Activated naive CD4-positive, alpha-beta T cell treated with anti-CD3 and anti-CD28 coated beads for 36 hours (primary cell): Measurements from ENCODE around the gene MAML2. TPM values are rescaled to one million over a fixed set of nuclear protein-coding genes. Genes with fewer than 3 reads are reported as not detected.
A peak's percentile ranks its signal among the peaks of the same experiment; 100 is the strongest.
"Not testable (repeated sequence)": the region's sequence is repeated elsewhere in the genome, so short reads cannot be mapped to it uniquely, and the experiment has no call there.

Source experiments
- CTCF ChIA-PET: fragments of 350-600 bp; sonication (Branson Sonifier 250); formaldehyde crosslinking; loops from one replicate; lab custom pipeline; 2021; ENCODE audit warnings: antibody characterized with exemption; lab: Charles Lee
- DNase-seq: peaks from one replicate; pipeline ENCODE4 v3.0.0-alpha.2; 2020
- H3K27ac Mint-ChIP-seq: one replicate; pipeline ENCODE4 v1.8.0; 2021; ENCODE audit warnings: mild to moderate bottlenecking, mixed read lengths
- H3K27me3 Mint-ChIP-seq: one replicate; pipeline ENCODE4 v1.8.0; 2021; ENCODE audit warnings: low read depth, mixed read lengths
- H3K36me3 Mint-ChIP-seq: one replicate; pipeline ENCODE4 v1.8.0; 2021; ENCODE audit warnings: low read depth, mixed read lengths
- H3K4me1 Mint-ChIP-seq: one replicate; pipeline ENCODE4 v1.8.0; 2021; ENCODE audit warnings: low read depth, mixed read lengths
- H3K4me3 Mint-ChIP-seq: one replicate; pipeline ENCODE4 v1.8.0; 2021; ENCODE audit warnings: mild to moderate bottlenecking, moderate library complexity, mixed read lengths
- H3K9me3 Mint-ChIP-seq: one replicate; pipeline ENCODE4 v1.8.0; 2021; ENCODE audit warnings: mixed read lengths
- intact Hi-C: fragments of 100-400 bp; cut with micrococcal nuclease; formaldehyde crosslinking; loops from one replicate; pipeline ENCODE4 v1.15.1; 2023
- total RNA-seq, 2 experiments: library from RNA; stranded (reverse); gene quantifications; one replicate each; pipeline ENCODE4 v1.2.3, GENCODE V29; 2021

MAML2 gene
- total RNA-seq, 2 experiments from 2014 or later: 26.6 to 28.1 TPM

DNA sequence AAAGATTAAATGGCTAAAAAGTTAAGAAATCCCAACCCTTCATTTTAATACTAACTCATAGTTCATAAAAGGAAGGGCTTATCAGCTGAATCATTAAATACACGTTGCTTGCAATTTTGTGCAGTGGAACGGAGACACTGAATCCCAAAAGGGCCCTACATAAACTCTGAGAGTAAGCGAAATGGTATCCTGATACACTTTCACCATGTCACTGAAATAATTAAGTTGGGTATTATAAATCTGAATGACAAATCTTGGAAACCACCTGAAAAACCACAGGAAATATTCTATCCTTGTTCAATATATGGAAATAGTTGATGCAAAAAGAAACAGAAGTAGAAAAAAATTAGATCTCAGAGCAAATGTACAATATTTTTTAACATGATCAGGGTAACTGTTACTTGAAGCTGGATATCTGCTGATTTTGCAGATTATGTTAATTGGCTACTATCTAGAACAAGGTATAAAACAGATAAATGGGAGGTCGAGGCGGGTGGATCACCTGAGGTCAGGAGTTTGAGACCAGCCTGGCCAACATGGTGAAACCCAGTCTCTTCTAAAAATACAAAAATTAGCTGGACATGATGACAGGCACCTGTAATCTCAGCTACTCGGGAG lies 55.1 kb downstream of the MAML2 start:
- H3K27me3 Mint-ChIP-seq: no peaks in the 10 kb centered on the region
- DNase-seq: no peak
- peaks cover 88% of the 10 kb centered on the region for H3K4me1 Mint-ChIP-seq
- peaks cover 16% of the 10 kb centered on the region for H3K36me3 Mint-ChIP-seq
- CTCF ChIA-PET: interaction anchor here (1.0 to 3.5 kb wide), 5 partner anchors 19 to 98 kb away, joined by 3 to 14 read pairs (median 4); partner anchors contain the start of gene MAML2
- H3K4me3 Mint-ChIP-seq: peak overlapping the region; percentile 4
- H3K27ac Mint-ChIP-seq: peak overlapping the region; percentile 9
- intact Hi-C loops: loop anchor here (1.0 to 2.0 kb wide), 2 partner anchors 9 to 53 kb away; no protein-coding TSS in a partner anchor
- peaks cover 5% of the 10 kb centered on the region for H3K9me3 Mint-ChIP-seq

DNA sequence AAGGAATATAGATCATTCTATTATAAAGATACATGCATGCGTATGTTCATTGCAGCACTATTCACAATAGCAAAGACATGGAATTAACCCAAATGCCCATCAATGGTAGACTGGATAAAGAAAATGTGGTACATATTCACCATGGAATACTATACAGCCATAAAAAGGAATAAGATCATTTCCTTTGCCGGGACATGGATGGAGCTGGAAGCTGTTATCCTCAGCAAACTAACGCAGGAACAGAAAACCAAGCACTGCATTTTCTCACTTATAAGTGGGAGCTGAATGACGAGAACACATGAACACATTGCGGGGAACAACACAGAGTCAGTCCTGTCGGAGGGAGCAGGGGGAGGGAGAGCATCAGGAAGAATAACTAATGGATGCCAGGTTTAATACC lies 57.0 kb downstream of the MAML2 start:
- H3K27ac Mint-ChIP-seq, H3K4me3 Mint-ChIP-seq, DNase-seq, H3K9me3 Mint-ChIP-seq, H3K27me3 Mint-ChIP-seq: not testable (repeated sequence)
- Mint-ChIP-seq H3K4me1 (peaks cover 87% of the 10 kb centered on the region), H3K36me3 (peaks cover 17% of the 10 kb centered on the region)
- CTCF ChIA-PET: interaction anchor here (0.6 to 3.5 kb wide), 4 partner anchors 24 to 57 kb away, joined by 3 to 14 read pairs (median 7); partner anchors contain the start of gene MAML2
- intact Hi-C loops: loop anchor here (2.0 kb wide), 1 partner anchor 19 kb away; no protein-coding TSS in a partner anchor

DNA sequence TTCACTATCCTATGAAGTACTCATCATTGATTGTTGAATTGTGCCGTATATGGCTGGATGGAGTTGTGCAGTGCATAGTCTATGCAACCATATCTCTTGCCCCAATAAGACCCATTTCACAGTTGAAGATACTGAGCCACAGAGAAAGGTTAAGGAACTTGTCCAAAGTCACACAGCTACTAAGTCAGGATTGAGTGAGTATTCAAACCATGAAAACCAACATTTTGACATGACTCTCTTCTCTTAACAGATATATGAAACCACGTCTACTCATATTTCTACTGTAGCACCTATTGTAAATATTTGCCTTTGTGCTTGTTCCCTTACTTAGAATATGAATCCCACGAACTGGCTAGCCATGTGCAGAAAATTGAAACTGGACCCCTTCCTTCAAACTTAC lies 58.1 kb downstream of the MAML2 start:
- Mint-ChIP-seq H3K4me1 (peaks cover 88% of the 10 kb centered on the region), H3K27me3 (no peaks in the 10 kb centered on the region), H3K36me3 (peaks cover 17% of the 10 kb centered on the region), H3K27ac (no peak overlapping the region), H3K9me3 (peaks cover 5% of the 10 kb centered on the region), H3K4me3 (no peak overlapping the region)
- intact Hi-C loops: loop anchor here (2.0 kb wide), 1 partner anchor 18 kb away; no protein-coding TSS in a partner anchor
- CTCF ChIA-PET: interaction anchor here (1.2 to 1.8 kb wide), 3 partner anchors 17 to 30 kb away, joined by 3 to 9 read pairs (median 3); no protein-coding TSS in a partner anchor
- DNase-seq: no peak

DNA sequence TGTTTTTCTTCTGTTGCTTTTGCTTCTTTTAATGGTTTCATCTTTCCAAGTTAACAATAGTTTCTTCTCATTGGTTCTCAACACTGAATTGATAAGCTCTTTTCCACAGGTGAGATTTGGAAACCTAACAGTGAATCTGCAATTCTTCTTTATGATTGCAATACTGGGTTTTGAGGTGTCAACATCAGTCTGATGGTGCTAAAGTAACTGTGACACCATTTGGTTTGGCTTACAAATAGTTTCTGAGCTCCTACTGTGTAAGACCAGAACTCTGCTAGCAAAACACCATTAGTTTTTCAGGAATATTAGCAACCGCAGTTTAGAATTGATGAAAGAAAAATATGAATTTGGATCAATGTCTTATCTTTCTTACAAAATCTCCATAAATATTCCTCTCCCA lies 58.6 kb downstream of the MAML2 start:
- CTCF ChIA-PET: interaction anchor here (1.2 to 1.8 kb wide), 2 partner anchors 17 to 26 kb away, joined by 3 to 9 read pairs; no protein-coding TSS in a partner anchor
- peaks cover 88% of the 10 kb centered on the region for H3K4me1 Mint-ChIP-seq
- H3K9me3 Mint-ChIP-seq: peaks cover 5% of the 10 kb centered on the region
- intact Hi-C loops: loop anchor here (2.0 kb wide), 1 partner anchor 18 kb away; no protein-coding TSS in a partner anchor
- H3K27ac Mint-ChIP-seq: no peak overlapping the region
- H3K36me3 Mint-ChIP-seq: peaks cover 17% of the 10 kb centered on the region
- no peak for DNase-seq
- H3K27me3 Mint-ChIP-seq: no peaks in the 10 kb centered on the region
- H3K4me3 Mint-ChIP-seq: no peak overlapping the region

DNA sequence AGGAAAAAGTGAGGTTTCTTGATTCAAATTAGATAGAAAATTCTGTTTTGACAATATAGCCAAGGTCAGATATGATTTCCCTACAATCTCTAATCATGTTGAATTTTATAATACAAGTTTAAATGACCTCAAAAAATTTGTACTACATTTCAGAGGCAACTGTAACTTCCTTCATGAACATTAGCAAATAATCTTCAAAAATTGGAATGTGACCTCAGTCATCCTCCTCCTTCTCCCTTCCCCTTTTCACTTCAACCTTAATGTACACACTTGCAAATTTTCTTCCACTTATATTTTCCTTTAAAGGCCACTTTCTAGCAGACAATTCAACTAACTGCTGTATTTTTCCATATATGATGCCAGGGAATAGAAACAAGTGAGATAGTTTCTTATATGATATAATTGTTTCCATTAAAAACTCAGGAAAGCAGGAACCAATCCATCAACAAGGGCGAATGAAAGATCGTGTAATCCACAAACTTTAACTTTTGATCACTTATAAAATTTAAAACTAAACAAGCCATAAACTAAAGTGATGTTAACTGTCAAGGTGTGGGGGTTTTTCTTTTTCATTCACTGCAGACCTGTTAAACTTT lies 60.3 kb downstream of the MAML2 start:
- CTCF ChIA-PET: interaction anchor here (1.6 kb wide), 1 partner anchor 45 kb away, joined by 3 read pairs; no protein-coding TSS in a partner anchor
- DNase-seq: no peak
- no peak overlapping the region for H3K4me3 Mint-ChIP-seq
- intact Hi-C loops: no loop called here
- peaks cover 20% of the 10 kb centered on the region for H3K36me3 Mint-ChIP-seq
- peaks cover 89% of the 10 kb centered on the region for H3K4me1 Mint-ChIP-seq
- no peak overlapping the region for H3K27ac Mint-ChIP-seq
- no peaks in the 10 kb centered on the region for H3K27me3 Mint-ChIP-seq
- H3K9me3 Mint-ChIP-seq: peaks cover 5% of the 10 kb centered on the region

DNA sequence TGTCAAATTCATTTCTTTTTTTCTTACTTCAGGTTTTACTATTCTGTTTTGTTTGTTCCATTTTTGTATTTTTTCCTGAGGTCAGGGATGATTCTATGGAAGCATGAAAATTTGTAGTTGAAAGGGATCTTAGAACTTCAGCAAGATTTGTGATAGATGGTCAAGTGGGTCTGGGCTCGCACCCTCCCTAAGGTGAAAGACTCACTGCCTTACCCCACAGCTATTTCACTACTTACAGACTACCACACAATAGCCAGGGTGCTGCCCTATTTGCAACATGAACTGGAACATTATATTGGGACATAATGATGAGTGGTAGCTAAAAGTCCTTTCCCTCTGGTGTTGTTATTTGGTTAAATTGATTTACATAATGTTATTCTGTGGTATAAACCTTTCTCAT lies 62.6 kb downstream of the MAML2 start:
- CTCF ChIA-PET: interaction anchor here (1.1 kb wide), 2 partner anchors 15 to 63 kb away, joined by 3 read pairs; no protein-coding TSS in a partner anchor
- Mint-ChIP-seq H3K9me3 (no peaks in the 10 kb centered on the region), H3K4me1 (peaks cover 79% of the 10 kb centered on the region), H3K27ac (no peak overlapping the region), H3K27me3 (no peaks in the 10 kb centered on the region), H3K36me3 (peaks cover 12% of the 10 kb centered on the region), H3K4me3 (no peak overlapping the region)
- no peak for DNase-seq
- intact Hi-C loops: no loop called here

DNA sequence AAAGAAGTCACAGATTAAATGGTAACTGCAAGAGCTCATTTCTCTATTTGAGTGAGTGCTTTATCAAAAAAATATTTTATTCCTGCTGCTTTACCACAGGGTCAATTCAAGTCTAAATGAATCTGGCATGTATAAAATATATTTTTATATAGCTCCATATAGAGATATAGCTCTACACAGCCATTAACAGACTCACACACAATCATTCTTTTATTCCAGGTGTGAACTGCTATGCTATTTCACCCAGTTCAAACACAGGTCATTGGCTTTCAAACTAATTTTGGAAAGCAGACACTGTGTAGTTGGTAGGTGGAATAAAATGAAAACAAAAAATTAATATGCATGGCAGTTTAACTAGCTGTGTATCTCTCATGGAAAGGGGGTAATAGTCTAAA lies 63.1 kb downstream of the MAML2 start:
- Mint-ChIP-seq H3K4me1 (peaks cover 73% of the 10 kb centered on the region), H3K9me3 (no peaks in the 10 kb centered on the region), H3K27ac (no peak overlapping the region), H3K4me3 (no peak overlapping the region), H3K36me3 (peaks cover 7% of the 10 kb centered on the region), H3K27me3 (no peaks in the 10 kb centered on the region)
- DNase-seq: no peak
- intact Hi-C loops: loop anchor here (1.0 kb wide), 2 partner anchors 7 to 36 kb away; no protein-coding TSS in a partner anchor
- CTCF ChIA-PET: interaction anchor here (1.1 to 1.4 kb wide), 4 partner anchors 62 to 224 kb away, joined by 3 to 5 read pairs (median 4); partner anchors contain the start of gene MAML2

DNA sequence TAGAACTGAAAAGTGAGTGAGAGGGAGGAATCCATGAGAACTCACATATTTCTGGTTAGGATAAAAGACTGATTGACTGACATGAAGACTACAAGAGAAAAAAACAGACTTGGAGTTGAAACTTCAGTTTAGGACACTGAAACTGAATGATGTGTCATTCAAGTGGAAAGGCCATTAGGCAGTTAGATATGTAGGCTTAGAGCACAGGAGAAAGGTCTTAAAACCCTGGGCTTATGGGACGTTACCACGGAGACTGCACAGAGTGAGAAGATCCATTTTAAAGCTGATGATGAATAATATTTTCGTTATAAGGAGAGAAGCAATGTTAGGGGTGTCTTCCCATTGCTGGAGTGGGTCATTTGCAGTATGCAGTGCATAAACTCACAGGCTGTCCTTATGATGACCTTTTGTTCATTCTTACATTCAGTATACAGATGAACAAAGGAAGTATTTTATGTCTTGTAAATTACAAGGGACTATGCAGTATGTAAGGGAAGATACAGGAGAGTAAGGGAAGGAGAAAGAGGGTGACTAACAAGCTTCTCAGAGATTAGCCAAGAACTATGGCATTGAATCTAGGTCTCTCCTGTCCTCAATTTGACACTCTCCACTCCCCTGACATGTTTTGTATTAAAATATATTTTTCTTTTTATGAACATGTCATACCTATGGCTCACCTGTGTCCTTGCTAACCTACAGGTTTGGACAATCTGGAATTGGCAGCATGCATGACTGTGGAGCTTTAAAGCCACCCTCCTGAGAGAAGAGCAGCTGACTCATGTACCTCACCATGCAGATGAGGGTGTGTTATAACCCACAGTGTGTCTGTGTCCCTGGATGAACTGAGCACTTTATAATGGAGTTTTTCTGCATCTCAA lies 63.7 kb downstream of the MAML2 start:
- Mint-ChIP-seq H3K36me3 (peaks cover 7% of the 10 kb centered on the region), H3K27ac (peak overlapping the region; percentile 16), H3K4me3 (no peak overlapping the region), H3K9me3 (no peaks in the 10 kb centered on the region), H3K4me1 (peaks cover 68% of the 10 kb centered on the region), H3K27me3 (no peaks in the 10 kb centered on the region)
- DNase-seq: no peak
- intact Hi-C loops: loop anchor here (1.0 kb wide), 2 partner anchors 8 to 35 kb away; no protein-coding TSS in a partner anchor
- CTCF ChIA-PET: interaction anchor here (1.1 to 1.4 kb wide), 4 partner anchors 63 to 224 kb away, joined by 3 to 5 read pairs (median 4); partner anchors contain the start of gene MAML2

DNA sequence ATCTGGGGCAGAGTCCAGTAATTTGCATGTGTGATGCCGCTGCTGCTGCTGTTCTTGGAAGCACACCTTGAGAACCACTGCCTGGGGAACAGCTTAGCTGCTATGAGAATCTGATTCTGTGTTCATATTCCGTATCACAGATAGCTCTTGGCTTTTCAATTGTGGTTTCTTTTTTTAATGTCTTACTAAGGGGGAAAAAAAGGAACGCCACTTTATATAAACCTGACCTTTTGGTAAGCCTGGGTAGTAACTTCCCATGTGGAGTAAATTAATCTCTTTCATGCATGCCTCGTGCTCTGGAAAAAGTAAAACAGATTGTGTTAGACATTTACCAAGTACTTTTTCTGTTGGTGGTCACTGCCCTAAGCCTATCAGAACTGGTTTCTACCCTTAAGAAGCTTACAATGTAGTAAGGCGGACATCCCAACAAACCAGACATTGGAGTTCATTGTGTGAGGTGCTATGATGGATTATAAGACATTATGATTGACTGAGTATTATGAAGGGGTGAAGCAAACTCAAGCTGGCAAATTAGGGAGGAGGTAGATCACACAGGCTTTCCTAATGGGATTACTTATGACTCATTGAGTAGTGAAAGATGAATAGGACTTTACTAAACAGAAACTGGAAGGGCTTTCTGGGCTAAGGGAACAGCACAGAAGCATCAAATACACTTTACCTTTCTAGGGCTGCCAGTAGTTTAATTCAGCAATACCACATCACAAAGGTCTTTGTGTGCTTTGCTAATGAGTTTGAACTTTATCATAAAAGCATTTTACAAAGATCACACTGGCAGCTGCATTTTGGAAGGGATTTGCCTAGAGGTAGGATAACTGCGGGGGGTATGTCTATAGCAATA lies 64.7 kb downstream of the MAML2 start:
- Mint-ChIP-seq H3K9me3 (no peaks in the 10 kb centered on the region), H3K4me1 (peaks cover 64% of the 10 kb centered on the region), H3K4me3 (no peak overlapping the region), H3K36me3 (peaks cover 7% of the 10 kb centered on the region), H3K27me3 (no peaks in the 10 kb centered on the region), H3K27ac (peak overlapping the region; percentile 16)
- DNase-seq: no peak
- CTCF ChIA-PET: interaction anchor here (0.6 to 1.4 kb wide), 4 partner anchors 57 to 162 kb away, joined by 3 to 4 read pairs (median 3); partner anchors contain the start of gene MAML2
- intact Hi-C loops: no loop called here

DNA sequence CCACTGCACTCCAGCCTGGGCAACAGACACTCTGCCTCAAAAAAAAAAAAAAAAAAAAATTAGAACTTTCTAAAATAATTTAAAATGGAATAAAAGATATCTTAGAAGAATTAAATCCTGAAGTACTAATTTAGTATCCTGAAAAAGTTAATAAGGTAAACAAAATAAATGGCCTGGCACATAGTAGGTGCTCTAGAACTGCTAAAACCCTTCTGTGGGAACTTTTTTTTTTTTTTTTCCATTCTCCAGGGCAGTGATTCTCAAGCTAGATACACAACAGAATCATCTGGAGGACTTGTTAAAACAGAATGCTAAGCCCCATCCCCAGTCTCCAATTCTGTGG lies 65.3 kb downstream of the MAML2 start:
- Mint-ChIP-seq H3K27ac (no peak overlapping the region), H3K36me3 (peaks cover 9% of the 10 kb centered on the region), H3K4me1 (peaks cover 64% of the 10 kb centered on the region), H3K27me3 (no peaks in the 10 kb centered on the region), H3K4me3 (no peak overlapping the region), H3K9me3 (no peaks in the 10 kb centered on the region)
- DNase-seq: no peak
- intact Hi-C loops: no loop called here
- CTCF ChIA-PET: interaction anchor here (0.6 to 1.1 kb wide), 3 partner anchors 57 to 161 kb away, joined by 3 read pairs; no protein-coding TSS in a partner anchor

DNA sequence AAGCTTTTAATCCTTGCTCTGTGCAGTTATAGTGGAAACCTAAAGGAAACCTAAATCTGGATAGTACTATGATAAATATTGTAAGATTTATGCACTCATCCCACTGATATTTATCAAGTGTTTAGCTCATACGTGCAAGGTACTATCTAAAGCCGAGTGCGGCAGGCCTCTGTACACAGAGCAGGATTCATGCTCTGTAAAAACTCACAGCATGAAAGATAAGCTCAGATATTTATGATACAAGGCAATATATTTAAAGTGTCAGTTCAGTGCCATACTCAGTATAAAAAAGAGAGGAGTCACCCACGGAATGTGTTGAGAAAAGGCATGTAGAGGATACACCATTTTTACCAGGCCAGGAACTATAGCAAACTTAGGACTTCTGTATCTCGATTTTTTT lies 66.2 kb downstream of the MAML2 start:
- intact Hi-C loops: no loop called here
- Mint-ChIP-seq H3K27me3 (no peaks in the 10 kb centered on the region), H3K9me3 (peaks cover 2% of the 10 kb centered on the region), H3K36me3 (peaks cover 16% of the 10 kb centered on the region), H3K27ac (no peak overlapping the region), H3K4me1 (peaks cover 64% of the 10 kb centered on the region), H3K4me3 (no peak overlapping the region)
- DNase-seq: no peak
- CTCF ChIA-PET: interaction anchor here (0.6 to 1.3 kb wide), 6 partner anchors 21 to 1124 kb away, joined by 3 to 5 read pairs (median 3); no protein-coding TSS in a partner anchor
